GM12878 (cell line): ENCODE results near the gene AOC3. TPM values are rescaled to one million over a fixed set of nuclear protein-coding genes. Genes with fewer than 3 reads are reported as not detected.

Experiments used
- ATAC-seq: fragments of 200-7000 bp; cut with Tn5 transposase; 3 replicates; pipeline ENCODE4 v1.9.1; 2020; ENCODE audit warnings: mild to moderate bottlenecking, moderate library complexity
- BruUV-seq: library from RNA; stranded (reverse); fragments of 400-500 nt; replicated peaks from 2 replicates; lab custom pipeline; 2021; lab: Mats Ljungman, UMichigan
- CTCF ChIA-PET: fragments of 300-600 bp; sonication (Branson Sonifier 250); formaldehyde crosslinking; extraction: SDS; loops from one replicate; lab custom pipeline; 2021; ENCODE audit warnings: inconsistent platforms; lab: Yijun Ruan, JAX
- POLR2A ChIA-PET: fragments of 350-600 bp; formaldehyde crosslinking; extraction: SDS; loops from one replicate; lab custom pipeline; 2021; ENCODE audit warnings: inconsistent platforms; lab: Charles Lee
- RAD21 ChIA-PET: fragments of 300-600 bp; sonication (Branson Sonifier 250); formaldehyde crosslinking; loops from one replicate; lab custom pipeline; 2023; ENCODE audit warnings: antibody characterized with exemption; ENCODE audit not compliant: unreplicated experiment; lab: Charles Lee
- SMC1A ChIA-PET: fragments of 300-600 bp; sonication (Branson Sonifier 250); formaldehyde crosslinking; loops from one replicate; lab custom pipeline; 2023; ENCODE audit not compliant: unreplicated experiment, uncharacterized antibody; lab: Charles Lee
- DNase-seq: peaks from one replicate; pipeline ENCODE4 v3.0.0-alpha.2; 2011; ENCODE audit warnings: low read depth, low spot score
- FAIRE-seq: peaks from 3 replicates; lab custom pipeline; 2011; peaks lifted over from hg19 to GRCh38; lab: Jason Lieb, UNC
- H2AFZ ChIP-seq: 2 replicates; pipeline ENCODE4 v1.6.0; 2011; ENCODE audit warnings: low read depth, low read length, control low read depth; ENCODE audit not compliant: control insufficient read depth
- H3K27ac ChIP-seq: 2 replicates; pipeline ENCODE4 v1.5.1; 2011; ENCODE audit warnings: control low read depth; ENCODE audit not compliant: control insufficient read depth, insufficient read depth
- H3K27me3 ChIP-seq, 2 experiments: replicated peaks in 1 of 2; 2 replicates each; pipeline versions ENCODE4 v1.6.0 to v1.6.1; 2011; ENCODE audit warnings: low read length in 1 of 2; ENCODE audit not compliant: control insufficient read depth in 2 of 2, insufficient read depth in 2 of 2
- H3K36me3 ChIP-seq, 2 experiments: 2 replicates each; pipeline ENCODE4 v1.5.1; 2011; ENCODE audit warnings: low read length in 1 of 2; ENCODE audit not compliant: control insufficient read depth in 2 of 2, insufficient read depth in 2 of 2
- H3K4me1 ChIP-seq: 2 replicates; pipeline ENCODE4 v1.6.1; 2011; ENCODE audit warnings: mild to moderate bottlenecking, low read length, moderate library complexity, mixed read lengths; ENCODE audit not compliant: control insufficient read depth, insufficient read depth
- H3K4me2 ChIP-seq: 2 replicates; pipeline ENCODE4 v1.6.0; 2011; ENCODE audit warnings: control low read depth; ENCODE audit not compliant: control insufficient read depth, insufficient read depth
- H3K4me3 ChIP-seq: fragments of 200-600 bp; sonication (generic); 2 replicates; pipeline ENCODE4 v1.5.1; 2016
- H3K79me2 ChIP-seq: 2 replicates; pipeline ENCODE4 v1.6.0; 2011; ENCODE audit warnings: low read length; ENCODE audit not compliant: control insufficient read depth, insufficient read depth
- H3K9ac ChIP-seq: 2 replicates; pipeline ENCODE4 v1.8.0; 2011; ENCODE audit warnings: low read length, control low read depth, mixed read lengths; ENCODE audit not compliant: control insufficient read depth, insufficient read depth
- H3K9me3 ChIP-seq: replicated peaks from 3 replicates; pipeline ENCODE4 v1.5.1; 2011; ENCODE audit warnings: mild to moderate bottlenecking, low read length; ENCODE audit not compliant: control insufficient read depth, insufficient read depth
- H4K20me1 ChIP-seq: 2 replicates; pipeline ENCODE4 v1.6.0; 2011; ENCODE audit not compliant: control insufficient read depth, insufficient read depth
- HDAC2 ChIP-seq: fragments of 200-600 bp; sonication (generic); IDR thresholded peaks from 2 replicates; pipeline ENCODE4 v1.6.1; 2017
- KDM1A ChIP-seq: fragments of 200-600 bp; sonication (generic); IDR thresholded peaks from 2 replicates; pipeline ENCODE4 v1.6.1; 2016; ENCODE audit warnings: borderline replicate concordance
- RAD51 ChIP-seq: fragments of 450-650 bp; IDR thresholded peaks from 2 replicates; pipeline ENCODE4 v1.6.1; 2016; ENCODE audit warnings: moderate library complexity, mild to moderate bottlenecking, inconsistent platforms
- SMAD5 ChIP-seq: IDR thresholded peaks from 2 replicates; pipeline ENCODE4 v1.6.1; 2016; ENCODE audit warnings: antibody characterized with exemption, low read depth
- USF1 ChIP-seq: IDR thresholded peaks from 2 replicates; pipeline ENCODE4 v1.6.1; 2011; ENCODE audit warnings: borderline replicate concordance, low read depth, mild to moderate bottlenecking, moderate library complexity, mixed read lengths, low read length; ENCODE audit not compliant: insufficient read depth; ENCODE audit errors: extremely low read length
- ZBTB40 ChIP-seq: fragments of 450-650 bp; IDR thresholded peaks from 2 replicates; pipeline ENCODE4 v1.6.1; 2016; ENCODE audit warnings: mild to moderate bottlenecking, moderate library complexity, borderline replicate concordance
- ZNF592 ChIP-seq: fragments of 450-650 bp; IDR thresholded peaks from 2 replicates; pipeline ENCODE4 v1.6.1; 2017; ENCODE audit warnings: mild to moderate bottlenecking, moderate library complexity
- WGBS: methylation state at CpG from one replicate; pipeline ENCODE4 v1.1.6; 2016; ENCODE audit warnings: low lambda C conversion rate; ENCODE audit not compliant: insufficient replicate concordance, insufficient coverage; ENCODE audit errors: missing lambda C conversion rate; 5-methylcytosine and 5-hydroxymethylcytosine counted together
- in situ Hi-C: fragments of 300-500 bp; cut with MboI; formaldehyde crosslinking; loops from 9 replicates; pipeline ENCODE4 v1.14.3; 2018; ENCODE audit warnings: mixed read lengths
- intact Hi-C: fragments of 100-400 bp; cut with micrococcal nuclease; formaldehyde crosslinking; loops from one replicate; pipeline ENCODE4 v1.14.2; 2022; ENCODE audit not compliant: unreplicated experiment
- polyA plus RNA-seq, 11 experiments: library from polyadenylated mRNA; depleted of rRNA in 4 of 11; unstranded in 6 of 11; stranded (reverse) in 5 of 11; fragments of >200 nt; fragmentation: Nextera tagmentation in 4 of 11; fragmentation: Illumina TruSeq in 1 of 11; extraction: Ambion mirVana in 4 of 11; extraction: Trizol in 1 of 11; gene quantifications; 1 replicate in 1 of 11; 2 replicates in 10 of 11; pipeline versions ENCODE4 v1.2.1 to v1.2.3, GENCODE V29; 2011 to 2016; ENCODE audit warnings: inconsistent platforms in 2 of 11, missing spikeins in 2 of 11, low read depth in 1 of 11
- total RNA-seq, 4 experiments: library from RNA; depleted of rRNA in 3 of 4; stranded (reverse); fragments of >200 nt in 3 of 4; fragmentation: Illumina TruSeq in 1 of 4; extraction: Trizol in 1 of 4; gene quantifications; 2 replicates each; pipeline versions ENCODE4 v1.2.1 to v1.2.3, GENCODE V29; 2013 to 2021
- TF ChIP-seq, protein P1 (sequence below): IDR thresholded peaks from 2 replicates; pipeline ENCODE4 v1.6.1; 2011; ENCODE audit warnings: low read depth, mild to moderate bottlenecking, low read length, moderate library complexity, borderline replicate concordance; ENCODE audit errors: extremely low read depth

AOC3 gene
- total and polyA plus RNA-seq, 10 of the 15 experiments (the other 5 are each of a cell fraction or from before 2014, with no cell fraction given) = 0.02 to 0.91 (median 0.34) TPM; not detected in 2

DNA sequence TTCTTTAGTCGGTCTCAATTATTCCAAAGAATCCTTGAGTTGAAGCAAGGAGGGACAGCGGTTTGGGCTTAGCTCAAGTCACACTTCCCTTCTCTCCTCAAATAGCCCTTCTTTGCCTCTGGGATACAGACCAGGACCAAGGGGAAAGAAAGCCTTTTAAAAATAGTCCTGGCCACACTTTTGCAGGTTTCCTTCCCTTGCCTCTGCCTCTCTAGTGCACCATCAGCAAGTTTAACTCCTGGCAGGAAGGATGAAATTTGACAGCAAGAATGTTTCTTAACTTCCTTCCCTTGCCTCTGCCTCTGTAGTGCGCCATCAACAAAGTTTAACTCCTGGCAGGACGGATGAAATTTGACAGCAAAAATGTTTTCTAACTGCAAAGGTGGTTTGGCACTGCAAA, 42.4 kb downstream of the AOC3 start:
- ChIA-PET CTCF (no interaction called here), RAD21 (no interaction called here), SMC1A (no interaction called here), POLR2A (no interaction called here)
- ATAC-seq = no peak
- no TSS peak for BruUV-seq
- TF ChIP-seq SMAD5 (no peak), USF1 (no peak), ZBTB40 (no peak), RAD51 (no peak), ZNF592 (no peak), HDAC2 (no peak), KDM1A (no peak)
- TF ChIP-seq, protein P1, sequence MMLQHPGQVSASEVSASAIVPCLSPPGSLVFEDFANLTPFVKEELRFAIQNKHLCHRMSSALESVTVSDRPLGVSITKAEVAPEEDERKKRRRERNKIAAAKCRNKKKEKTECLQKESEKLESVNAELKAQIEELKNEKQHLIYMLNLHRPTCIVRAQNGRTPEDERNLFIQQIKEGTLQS = no peak
- Histone ChIP-seq H3K27me3 (no peaks in the 10 kb centered on the region), H3K4me2 (no peak overlapping the region), H2AFZ (no peak overlapping the region), H3K36me3 (no peaks in the 10 kb centered on the region), H3K79me2 (no peaks in the 10 kb centered on the region), H3K4me1 (no peaks in the 10 kb centered on the region), H4K20me1 (no peaks in the 10 kb centered on the region), H3K9me3 (no peaks in the 10 kb centered on the region), H3K4me3 (no peak overlapping the region), H3K9ac (no peak overlapping the region), H3K27ac (no peak overlapping the region)
- in situ Hi-C loops (no loop called here), intact Hi-C loops (no loop called here)
- no peak for FAIRE-seq
- 19% methylated on average over 4 of the region's 4 CpGs for WGBS
- no peak for DNase-seq
